Cerebellar cortex (tissue), 1 donor: Measurements from ENCODE around the gene COL8A1.
A peak's percentile ranks its signal among the peaks of the same experiment; 100 is the strongest.
"Not testable (repeated sequence)": the region's sequence is repeated elsewhere in the genome, so short reads cannot be mapped to it uniquely, and the experiment has no call there.

Source experiments
- DNase-seq: peaks from one replicate; pipeline ENCODE4 v3.0.0-alpha.2; 2015; ENCODE audit warnings: low spot score

Gene COL8A1

DNA sequence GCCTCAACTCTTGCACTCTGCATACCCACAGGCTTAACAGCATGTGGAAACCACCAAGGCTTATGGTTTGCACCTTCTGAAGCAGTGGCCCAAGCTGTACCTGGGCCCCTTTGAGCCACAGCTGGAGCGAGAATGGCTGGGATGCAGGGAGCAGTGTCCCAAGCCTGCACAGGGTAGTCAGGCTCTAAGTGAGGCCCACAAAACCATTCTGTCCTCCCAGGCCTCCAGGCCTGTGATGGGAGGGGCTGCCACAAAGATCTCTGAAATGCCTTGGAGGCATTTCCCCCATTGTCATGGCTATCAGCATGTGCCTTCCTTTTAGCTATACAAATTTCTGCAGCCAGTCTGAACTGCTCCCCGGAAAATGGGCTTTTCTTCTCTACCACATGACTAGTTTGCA is 166.8 kb downstream of the COL8A1 start:
- no peak for DNase-seq

DNA sequence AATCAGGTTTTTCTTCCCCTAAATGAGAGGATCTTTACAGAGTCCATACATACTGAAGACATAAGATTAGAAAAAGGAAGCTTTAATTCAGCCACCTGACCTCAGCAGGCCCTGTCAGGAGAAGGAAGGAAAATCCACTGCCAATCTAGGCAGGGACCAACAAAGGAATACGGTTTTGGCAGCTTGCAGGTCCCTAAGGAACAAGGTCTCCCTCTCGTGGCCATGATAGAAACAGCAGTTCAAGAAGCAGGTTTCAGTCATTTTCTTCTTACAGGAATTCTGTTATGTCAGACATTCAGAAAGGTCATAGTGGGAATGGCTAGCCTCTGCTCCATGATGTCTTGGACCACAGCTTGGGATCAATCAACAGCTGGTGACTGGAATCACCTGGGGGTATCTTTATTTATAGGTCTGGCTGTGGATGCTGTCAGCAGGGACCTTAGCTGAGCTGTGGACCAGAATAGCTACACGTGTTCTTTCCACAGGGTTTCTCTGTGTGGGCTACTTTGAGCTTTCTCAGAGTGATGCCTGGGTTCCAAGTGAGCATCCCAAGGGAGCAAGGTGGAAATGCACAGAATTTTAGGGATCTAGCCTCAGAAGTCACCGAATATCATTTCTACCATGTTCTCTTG is 169.9 kb downstream of the COL8A1 start:
- DNase-seq: peak; percentile 55

DNA sequence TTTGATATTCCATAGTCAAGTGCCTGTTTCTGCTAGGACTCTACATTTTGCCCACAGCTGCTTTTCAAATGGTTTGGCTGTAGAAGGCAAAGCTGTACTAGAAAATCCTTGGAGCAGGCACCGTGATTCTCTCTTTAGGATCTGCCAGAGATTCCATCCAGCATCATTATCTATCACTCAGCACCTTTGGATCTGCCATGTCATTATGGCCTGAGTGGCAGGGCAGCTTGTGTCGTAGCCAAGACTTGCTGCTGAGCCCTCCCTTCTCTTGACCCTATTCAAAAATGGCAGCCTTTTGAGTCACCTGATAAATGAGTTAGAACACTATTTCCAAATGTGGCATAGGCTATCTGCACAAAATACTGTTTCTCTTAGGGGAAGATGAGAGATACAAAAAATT is 171.2 kb downstream of the COL8A1 start:
- DNase-seq: no peak

DNA sequence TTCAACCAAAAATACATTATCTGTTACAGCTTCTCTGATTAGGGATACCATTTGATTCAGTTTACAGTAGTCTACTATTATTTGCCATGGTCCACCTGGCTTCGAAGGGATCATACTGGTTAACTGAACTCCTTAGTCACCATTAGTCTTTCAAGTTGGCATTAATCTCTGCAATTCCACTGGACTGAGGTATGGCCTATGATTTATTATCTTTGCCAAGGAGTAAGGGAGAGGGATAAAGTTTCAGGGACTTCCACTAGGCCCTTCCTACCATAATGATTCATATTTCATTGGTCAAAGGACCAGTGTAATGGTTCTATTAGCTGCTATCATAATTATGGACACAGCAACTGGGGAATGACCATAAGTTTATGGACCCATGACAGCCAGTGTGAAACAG is 172.0 kb downstream of the COL8A1 start:
- no peak for DNase-seq

DNA sequence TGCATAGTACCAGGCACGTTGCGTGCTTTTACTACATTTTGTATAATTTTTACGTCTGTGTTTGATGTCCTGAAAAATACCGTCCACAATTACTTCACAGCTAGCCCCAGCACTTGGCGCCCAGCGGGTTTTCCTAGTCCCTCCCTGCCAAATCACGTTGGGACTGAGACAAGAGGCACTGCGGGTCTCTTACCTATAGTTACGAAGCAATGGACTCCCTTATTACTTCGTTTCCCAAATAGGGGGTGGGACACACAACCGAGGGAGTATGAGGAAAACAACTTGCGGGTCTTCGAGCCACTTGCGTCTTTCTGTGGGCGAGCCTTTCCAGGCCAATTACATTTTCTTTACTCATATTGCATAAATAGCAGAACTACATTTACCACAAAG is 178.6 kb downstream of the COL8A1 start:
- DNase-seq: no peak

DNA sequence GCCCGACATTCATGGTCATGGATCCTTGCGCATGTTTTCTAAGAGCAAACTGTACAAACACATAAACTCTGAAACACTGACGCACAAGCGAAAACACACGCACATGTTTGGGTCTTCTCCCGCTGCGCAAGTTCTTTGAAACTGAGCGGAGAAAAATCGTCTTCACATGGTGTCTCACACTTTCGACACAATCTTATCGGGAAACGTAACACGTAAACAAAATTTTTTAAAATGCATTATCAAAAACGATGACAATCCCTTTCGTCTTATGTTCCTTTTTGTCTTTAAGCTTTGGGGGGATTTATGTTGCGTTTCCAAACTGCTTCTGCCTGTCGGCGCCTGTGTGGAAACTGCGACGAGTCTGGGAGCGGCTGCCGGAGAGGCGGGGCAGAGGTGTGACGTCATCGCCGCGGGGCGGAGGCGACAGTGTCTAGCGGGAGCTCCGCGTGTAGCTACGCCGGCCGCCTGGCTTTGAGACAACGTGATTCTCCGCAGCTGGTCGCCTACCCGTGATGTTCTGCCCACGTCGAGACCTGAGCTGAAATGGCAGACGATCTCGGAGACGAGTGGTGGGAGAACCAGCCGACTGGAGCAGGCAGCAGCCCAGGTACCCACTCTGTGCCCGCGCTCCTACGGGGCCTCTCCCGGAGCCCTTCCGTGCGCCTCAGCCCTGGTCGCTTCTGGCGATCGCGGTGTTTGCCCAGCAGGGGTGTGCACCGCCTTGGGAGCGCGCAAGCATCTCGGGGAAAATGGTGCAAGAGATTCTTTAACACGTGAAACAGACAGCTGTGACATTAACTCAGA is 179.2 kb downstream of the COL8A1 start, which contains the start of gene CMSS1:
CMSS1 (plus strand) TSS at position 426 of the 804 bp plus-strand sequence.
- DNase-seq: peak; percentile 88

DNA sequence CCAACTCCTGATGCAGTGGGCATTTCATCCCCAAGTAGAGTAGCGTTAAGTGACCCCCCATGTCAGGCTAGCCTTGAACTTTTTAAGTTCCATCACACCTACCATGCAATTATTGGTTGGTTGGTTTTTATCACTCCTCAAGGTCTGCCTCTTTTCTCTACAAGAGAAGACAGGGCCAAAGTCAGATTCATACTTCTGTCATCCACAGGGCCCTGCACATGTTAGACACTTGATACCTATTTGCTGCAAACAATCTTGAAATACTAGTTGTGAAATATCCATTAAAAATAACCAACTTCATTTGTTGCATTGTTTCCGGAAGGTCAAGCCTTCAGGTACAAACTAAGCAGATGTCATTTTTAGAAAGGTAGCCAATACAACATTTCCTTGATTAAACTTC is 180.4 kb downstream of the COL8A1 start:
- DNase-seq: no peak

DNA sequence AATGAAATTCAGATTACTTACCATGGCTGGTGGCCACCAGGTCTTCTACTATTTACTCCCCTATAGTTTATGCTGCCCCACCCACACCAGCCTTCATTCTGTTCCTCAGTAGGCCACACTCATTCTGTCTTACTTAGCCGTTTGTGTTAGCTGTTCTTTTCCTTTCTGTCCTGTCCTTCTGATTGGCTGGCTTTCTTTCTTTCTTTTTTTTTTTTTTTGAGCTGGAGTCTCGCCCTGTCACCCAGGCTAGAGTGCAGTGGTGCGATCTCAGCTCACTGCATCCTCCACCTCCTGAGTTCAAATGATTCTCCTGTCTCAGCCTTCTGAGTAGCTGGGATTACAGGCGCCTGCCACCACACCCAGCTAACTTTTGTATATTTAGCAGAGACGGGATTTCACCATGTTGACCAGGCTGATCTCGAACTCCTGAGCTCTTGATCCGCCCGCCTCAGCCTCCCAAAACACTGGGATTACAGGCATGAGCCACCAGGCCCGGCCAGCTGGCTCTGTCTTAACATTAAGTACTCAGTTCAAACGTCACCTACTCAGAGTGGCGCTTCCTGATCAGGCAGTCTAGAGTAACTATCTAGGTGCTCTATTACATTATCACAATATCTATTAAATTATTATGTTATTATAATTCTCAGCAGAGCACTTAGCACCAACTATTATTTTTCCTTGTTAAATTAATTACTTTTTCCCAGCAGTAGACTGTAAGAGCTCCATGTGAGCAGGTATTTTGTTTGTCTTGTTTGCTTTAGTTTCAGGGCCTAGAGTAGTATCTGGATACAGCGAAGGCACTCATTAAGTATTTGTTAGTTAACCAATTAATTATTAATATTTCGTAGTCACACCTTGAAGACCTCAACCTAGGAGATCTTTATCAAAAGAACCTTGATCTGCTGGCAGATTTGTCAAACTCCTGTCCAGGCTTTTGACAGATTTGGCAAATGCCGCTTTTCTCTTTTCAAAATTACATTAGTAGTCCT is 185.6 kb downstream of the COL8A1 start:
- no peak for DNase-seq

DNA sequence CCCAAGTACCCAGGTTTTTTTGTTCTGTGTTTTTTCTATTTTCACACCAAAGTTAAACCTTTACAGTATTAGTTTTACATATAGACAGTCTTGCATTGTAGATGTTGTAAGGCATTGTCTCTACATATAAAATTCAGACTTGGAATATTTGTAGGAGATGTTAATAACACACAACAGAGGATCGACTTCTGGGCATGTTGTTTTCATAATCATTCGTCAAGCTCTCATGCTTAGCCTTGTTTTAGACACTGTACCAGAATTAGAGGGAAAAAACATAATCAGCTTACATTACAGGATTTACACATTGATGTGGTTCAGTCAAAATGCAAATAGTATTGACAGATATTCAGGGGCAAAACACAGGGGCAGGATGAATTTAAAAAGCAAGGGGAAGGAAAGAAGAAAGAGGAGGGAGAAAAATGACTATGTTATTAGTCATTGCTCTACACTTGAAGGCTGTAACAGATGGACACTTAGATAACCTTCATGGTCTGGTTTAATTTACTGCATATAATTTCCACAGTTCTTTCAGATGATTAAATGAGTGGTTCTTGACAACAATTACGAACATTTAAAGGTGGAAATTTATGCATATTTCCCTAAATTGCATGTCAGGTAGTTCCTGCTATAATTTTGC is 186.7 kb downstream of the COL8A1 start:
- no peak for DNase-seq

DNA sequence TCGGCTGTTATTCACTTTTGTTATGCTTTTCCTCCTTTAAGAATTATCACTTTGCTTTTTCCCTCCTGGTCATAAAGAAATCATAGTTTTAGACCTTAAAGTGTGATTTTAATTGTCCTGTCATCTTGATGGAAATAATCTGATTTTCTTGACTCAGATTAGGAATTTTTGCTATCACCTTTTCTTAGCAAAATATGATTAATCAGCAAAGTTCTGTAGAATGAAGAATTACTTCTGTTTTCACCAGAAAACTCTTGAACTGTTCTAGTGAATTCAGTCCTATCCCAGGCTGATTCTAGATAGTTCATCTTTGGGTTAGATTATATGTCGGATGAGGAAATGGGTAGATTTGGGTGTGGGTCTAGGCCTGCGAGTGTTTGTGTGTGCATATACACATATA is 191.4 kb downstream of the COL8A1 start:
- no peak for DNase-seq

DNA sequence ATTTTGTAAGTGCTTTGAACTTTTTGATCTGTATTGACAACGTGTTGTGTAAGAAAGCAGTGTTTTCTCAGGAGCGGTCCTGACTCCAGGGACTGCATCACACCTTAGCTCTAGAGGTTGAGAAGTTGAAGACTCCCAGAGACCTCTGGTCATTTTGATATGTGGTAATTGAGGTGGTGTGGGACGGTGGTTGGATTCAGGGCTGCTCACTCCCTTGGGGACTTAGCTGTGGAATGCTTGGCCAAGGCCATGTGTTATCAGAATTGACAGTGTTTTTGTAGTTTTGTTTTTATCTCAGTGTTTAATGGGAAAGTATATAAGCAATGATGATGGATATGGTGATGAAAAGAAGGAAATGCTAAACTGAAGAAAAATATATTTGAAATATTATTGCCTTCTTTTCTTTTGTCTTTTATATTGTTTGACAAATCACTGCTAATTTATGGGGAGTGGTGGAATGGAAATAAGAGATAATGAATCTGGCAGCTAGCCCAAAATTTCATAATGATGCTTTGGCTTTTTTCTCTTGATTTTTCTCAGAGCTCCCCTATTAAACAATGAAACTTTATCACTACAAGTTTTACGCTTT is 195.3 kb downstream of the COL8A1 start:
- DNase-seq: no peak

DNA sequence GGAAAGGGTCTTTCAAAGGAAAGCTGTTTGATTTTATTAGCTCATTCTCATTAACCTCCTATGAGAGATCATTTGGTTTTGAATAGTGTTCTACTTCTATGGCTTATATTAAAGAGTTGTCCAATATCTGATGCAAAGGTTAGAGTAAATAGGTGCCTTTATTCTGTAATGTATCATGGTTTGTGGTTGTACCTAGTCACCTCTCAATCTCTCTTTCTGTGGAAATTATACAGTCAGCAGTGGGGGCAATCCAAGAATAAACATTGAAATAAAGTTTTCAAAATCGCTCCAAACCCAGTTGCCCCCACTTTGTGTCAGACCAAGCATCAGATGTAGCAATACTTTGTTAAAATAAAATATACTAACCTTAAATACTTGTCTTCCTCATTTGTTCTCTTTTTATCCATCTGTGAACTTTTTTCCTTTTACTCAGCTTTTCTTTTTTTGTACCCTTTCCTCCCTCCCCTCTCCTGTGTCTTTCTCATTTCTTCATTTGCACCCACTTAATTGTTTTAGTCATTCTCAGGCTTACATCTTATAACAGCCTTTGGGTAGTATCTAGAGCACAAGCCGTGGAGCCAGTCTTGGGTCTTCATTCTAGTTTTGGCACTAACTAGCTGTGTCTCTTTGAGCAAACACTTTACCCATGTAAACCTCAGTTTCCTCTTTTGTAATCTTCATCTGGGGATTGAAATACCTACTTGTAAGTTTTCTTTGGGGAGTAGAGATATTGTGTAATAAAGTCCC is 196.0 kb downstream of the COL8A1 start:
- no peak for DNase-seq

DNA sequence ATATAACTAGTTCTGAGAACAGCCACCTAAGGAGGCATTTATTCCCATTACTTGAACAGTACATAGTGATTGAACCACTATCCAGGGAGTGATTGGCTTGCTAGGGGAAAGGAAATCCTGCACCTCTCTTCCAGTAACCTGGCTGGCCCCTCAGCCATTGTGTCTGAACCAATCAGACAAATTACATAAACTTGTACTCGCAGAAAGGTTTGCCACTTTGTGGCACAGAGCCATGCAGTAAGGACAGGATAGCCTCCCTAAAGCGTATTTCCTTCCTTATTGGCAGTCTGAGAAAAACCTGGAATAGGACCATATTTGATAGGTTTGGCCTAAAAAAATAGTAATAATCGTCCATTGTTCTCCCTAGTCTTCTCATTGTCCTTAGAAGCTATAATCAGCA is 198.3 kb downstream of the COL8A1 start:
- no peak for DNase-seq

DNA sequence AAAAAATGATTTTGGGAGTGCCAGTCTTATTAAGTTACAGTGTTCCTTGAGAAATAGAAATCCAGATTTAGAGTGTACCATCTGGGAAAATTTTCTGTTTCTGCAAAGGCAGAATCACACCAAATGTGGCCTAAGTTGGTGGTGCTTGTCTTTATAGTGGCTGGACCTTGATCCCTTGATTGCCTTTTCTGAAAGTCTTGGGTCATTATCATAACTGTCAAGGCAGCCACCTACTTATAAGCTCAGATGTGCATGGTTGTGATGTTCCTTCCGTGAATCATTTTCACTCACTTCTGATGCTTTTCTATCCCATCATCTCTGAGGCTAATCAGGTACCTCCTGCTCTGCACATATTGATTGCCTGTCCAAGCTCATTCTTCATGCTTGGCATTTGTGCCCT is 199.3 kb downstream of the COL8A1 start:
- DNase-seq: no peak

DNA sequence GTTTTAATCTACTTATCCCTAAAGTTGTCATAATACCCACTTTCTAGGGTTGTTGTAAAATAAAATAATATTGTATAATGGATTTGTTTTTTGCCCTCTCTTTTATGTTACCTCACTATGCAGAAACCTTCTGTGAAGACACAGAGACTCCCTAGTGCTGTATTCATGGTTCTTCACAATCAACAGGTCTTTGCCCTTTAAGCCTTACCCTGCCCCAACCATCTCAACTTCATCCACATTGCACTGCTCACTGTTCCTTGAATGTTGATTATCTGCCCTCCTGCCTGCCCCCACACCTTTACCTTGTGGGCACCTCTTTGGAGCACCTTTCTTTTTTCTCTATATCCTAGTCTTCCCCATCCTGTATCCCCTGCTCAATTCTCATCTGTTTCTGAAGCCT is 200.4 kb downstream of the COL8A1 start:
- no peak for DNase-seq

DNA sequence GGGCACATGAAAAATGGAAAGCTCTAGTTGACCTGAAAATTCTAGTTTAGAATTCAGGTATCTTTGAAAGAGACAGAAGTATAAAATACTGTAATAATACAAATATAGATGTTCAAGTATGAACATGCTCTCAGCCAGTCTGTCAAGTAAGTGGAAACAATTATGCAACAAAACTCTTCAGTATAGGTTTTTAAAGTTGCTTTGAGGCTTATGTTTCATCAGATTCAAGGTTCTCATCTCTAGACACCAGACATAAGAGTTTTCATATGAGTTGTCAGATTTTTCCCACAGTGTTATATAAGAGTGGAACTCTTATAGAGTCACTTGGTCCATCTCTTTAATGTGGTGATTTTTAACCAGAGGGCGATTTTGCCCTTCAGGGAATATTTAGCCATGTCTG is 201.2 kb downstream of the COL8A1 start:
- DNase-seq: no peak

DNA sequence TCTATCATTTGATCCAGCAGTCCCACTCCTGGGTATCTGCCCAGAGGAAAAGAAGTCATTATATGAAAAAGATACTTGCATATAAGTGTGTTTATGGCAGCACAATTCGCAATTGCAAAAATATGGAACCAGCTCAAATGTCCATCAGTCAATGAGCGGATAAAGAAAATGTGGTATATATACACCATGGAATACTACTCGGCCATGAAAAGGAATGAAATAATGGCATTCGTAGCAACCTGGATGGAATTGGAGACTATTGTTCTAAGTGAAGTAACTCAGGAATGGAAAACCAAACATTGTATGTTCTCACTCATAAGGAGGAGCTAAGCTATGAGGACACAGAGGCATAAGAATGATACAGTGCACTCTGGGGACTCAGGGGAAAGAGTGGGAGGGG is 203.6 kb downstream of the COL8A1 start:
- not testable (repeated sequence) for DNase-seq

DNA sequence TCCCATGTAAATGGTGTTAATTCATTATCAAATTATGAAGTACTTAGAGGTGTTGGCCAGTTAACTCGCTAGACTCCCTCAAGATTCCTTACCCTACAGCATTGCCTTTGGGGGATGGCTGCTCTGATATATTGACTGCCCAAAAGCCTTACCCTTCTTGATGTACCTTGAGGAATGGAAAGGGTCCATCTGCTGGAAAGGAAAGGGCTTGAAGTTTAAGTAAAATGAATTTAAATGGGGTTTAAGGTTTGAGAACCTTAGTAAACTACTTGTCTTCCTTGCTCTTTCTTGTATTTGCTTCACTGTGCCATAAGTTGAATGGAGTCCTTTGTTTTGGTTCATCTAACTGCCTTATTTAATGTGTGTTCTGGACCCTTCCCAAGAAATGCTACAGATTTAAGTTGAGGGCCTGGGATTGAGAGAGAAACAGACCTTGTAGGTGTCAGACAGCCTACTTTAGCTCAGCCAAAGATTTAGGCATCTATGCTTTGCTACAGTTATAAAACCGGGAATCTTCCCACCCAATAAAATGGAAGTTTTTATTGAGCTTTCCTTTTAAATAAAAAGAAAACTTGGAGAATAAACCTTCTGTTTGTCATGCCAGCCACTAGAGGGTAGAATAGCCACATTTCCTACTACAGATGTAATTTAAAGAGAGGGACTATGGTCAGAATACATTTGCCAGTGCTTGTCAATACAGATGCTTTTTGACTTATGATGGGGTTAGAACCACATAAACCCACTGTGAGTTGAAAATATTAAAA is 204.6 kb downstream of the COL8A1 start:
- peak; percentile 58 for DNase-seq

DNA sequence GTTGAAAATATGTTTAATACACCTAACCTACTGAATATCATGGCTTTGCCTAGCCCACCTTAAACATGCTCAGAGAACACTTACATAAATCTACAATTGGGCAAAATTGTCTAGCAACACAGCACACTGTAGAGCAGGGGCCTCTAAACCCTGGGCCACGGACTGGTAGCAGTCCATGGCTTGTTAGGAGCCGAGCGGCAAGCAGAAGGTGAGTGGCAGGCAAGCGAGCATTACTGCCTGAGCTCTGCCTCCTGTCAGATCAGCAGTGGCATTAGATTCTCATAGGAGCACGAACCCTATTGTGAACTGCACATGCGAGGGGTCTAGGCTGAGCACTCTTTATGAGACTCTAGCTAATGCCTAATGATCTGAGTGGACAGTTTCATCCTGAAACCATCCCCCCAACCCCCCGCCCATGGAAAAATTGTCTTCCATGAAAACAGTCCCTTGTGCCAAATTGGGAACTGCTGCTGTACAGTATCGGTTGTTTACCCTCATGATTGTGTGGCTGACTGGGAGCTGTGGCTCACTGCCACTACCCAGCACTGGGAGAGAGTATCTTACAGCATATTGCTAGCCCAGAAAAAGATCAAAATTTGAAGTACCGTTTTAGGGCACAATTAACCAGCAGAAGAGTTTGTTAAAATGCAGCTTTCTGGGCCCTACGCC is 205.3 kb downstream of the COL8A1 start:
- peak; percentile 15 for DNase-seq

DNA sequence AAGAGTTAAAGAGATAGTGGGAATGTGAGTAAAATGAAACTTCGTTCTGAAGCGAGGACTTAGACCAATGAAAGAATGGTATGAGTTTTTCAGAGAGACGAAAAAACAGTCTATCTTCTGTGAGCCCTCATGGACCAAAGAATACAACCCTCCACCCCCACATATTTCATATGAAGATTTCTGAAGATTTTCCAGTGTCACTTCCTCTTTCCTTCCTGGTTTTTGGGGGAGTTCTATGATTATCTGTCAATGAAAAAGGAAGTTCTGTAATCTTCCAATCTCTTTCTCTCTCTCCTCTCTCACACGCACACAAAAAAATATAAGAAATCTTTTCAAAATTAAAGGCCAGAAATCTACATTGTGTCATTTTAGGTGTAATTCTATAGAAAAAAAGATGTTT is 206.9 kb downstream of the COL8A1 start:
- DNase-seq: no peak
